ENCODE measurements around the gene DCLK3.

Gene DCLK3

DNA sequence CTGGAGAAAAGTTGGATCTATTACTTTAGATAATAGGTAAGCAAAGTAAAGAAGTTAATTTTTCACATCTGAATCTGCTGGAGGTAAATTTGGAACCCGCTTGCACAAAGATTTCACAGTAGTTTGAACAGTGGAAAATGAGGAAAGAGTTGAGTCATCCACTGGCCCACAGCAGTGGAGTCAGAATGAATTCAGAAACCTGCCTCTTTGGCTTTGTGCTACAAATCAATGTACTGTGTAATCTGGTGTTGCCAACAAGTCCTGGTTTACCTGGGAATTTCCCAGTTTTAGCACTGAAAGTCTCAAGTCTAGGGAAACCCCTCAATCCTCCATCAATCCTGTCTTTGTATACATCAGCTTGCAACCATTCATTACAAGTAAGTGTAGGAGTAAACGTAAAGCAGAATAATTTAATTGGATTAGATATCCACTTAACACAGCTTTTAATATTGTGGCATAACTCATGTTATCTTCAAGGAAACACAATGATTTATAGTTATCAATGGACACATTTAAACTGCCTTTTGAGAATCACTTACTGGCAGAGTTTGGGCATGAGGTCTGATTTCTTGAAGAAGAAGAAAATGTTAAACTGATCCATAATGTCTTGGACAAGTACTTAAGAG is 100.6 kb downstream of the DCLK3 start:
- no peak for FAIRE-seq

GRCh38 chr3:36662626-36663025 is 101.7 kb downstream of the DCLK3 start:
- no peak for FAIRE-seq
